OCI-LY3 (cell line): ENCODE data around the gene C3orf20.

Experiments used
- EZH2phosphoT487 ChIP-seq: fragments of 200-600 bp; shearing (Covaris generic); IDR thresholded peaks from 2 replicates; pipeline ENCODE4 v1.6.1; 2018; ENCODE audit warnings: antibody characterized with exemption, mixed run types, low read depth
- TF ChIP-seq, protein P1 (sequence below): fragments of 200-600, 300-600 bp; sonication (generic); IDR thresholded peaks from 2 replicates; pipeline ENCODE4 v1.5.1; 2014; ENCODE audit warnings: antibody characterized with exemption, low read length, low read depth

DNA sequence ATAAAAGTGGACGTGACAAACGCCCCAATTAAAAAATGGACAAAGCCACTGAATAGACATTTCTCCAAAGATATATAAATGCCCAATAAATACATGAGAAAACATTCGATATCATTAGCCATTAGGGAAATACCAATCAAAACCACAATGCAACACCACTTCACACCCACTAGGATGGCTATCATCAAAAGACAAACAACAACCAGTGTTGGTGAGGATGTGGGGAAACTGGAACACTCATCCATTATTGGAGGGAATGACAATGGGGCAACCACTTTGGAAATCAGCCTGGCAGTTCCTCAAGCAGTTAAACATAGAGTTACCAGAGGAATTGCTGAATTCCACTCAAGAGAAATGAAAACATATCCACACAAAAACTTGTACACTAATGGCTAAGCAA is 111.4 kb downstream of the C3orf20 start:
- no peak for TF ChIP-seq EZH2phosphoT487
- TF ChIP-seq, protein P1, sequence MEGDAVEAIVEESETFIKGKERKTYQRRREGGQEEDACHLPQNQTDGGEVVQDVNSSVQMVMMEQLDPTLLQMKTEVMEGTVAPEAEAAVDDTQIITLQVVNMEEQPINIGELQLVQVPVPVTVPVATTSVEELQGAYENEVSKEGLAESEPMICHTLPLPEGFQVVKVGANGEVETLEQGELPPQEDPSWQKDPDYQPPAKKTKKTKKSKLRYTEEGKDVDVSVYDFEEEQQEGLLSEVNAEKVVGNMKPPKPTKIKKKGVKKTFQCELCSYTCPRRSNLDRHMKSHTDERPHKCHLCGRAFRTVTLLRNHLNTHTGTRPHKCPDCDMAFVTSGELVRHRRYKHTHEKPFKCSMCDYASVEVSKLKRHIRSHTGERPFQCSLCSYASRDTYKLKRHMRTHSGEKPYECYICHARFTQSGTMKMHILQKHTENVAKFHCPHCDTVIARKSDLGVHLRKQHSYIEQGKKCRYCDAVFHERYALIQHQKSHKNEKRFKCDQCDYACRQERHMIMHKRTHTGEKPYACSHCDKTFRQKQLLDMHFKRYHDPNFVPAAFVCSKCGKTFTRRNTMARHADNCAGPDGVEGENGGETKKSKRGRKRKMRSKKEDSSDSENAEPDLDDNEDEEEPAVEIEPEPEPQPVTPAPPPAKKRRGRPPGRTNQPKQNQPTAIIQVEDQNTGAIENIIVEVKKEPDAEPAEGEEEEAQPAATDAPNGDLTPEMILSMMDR, result no peak
